Measurements from ENCODE around the gene ZNF740.

Gene ZNF740

DNA sequence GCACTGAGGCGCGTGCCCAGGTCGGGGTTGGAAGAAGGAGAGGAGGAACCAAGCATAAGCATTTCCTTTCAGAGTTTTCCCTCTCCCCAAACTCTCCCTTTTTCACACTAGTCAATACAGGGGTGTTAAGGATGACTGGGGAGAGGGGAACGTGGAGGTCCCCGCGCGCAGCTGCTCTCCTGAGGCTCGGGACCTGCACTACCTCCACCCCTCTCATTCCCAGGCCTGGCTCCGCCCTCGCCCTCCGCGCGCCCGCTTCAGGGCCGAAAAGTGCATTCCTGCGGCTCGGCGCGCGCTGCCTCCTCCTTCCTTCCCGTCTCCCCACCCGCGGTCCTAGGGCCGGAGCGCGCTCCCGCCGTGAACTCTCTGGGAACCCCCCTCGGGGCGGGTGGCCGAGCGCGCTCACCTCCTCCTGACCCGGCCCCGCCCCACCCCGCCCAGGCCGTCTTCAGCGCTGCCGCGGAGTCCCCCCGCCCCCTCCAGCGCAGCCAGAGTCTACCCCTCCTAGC is 40.2 kb downstream of the ZNF740 start:
- in situ Hi-C loops (cut with HindIII; ENCODE audit: low sequenced_read_pairs) = no loop called here
- TF ChIP-seq, protein P1, sequence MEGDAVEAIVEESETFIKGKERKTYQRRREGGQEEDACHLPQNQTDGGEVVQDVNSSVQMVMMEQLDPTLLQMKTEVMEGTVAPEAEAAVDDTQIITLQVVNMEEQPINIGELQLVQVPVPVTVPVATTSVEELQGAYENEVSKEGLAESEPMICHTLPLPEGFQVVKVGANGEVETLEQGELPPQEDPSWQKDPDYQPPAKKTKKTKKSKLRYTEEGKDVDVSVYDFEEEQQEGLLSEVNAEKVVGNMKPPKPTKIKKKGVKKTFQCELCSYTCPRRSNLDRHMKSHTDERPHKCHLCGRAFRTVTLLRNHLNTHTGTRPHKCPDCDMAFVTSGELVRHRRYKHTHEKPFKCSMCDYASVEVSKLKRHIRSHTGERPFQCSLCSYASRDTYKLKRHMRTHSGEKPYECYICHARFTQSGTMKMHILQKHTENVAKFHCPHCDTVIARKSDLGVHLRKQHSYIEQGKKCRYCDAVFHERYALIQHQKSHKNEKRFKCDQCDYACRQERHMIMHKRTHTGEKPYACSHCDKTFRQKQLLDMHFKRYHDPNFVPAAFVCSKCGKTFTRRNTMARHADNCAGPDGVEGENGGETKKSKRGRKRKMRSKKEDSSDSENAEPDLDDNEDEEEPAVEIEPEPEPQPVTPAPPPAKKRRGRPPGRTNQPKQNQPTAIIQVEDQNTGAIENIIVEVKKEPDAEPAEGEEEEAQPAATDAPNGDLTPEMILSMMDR (IDR thresholded peaks at IDR 0.05; ENCODE audit: low read depth, low read length, missing control alignments) = no peak
- DNase-seq (ENCODE audit: low read depth) = peak; percentile 71

DNA sequence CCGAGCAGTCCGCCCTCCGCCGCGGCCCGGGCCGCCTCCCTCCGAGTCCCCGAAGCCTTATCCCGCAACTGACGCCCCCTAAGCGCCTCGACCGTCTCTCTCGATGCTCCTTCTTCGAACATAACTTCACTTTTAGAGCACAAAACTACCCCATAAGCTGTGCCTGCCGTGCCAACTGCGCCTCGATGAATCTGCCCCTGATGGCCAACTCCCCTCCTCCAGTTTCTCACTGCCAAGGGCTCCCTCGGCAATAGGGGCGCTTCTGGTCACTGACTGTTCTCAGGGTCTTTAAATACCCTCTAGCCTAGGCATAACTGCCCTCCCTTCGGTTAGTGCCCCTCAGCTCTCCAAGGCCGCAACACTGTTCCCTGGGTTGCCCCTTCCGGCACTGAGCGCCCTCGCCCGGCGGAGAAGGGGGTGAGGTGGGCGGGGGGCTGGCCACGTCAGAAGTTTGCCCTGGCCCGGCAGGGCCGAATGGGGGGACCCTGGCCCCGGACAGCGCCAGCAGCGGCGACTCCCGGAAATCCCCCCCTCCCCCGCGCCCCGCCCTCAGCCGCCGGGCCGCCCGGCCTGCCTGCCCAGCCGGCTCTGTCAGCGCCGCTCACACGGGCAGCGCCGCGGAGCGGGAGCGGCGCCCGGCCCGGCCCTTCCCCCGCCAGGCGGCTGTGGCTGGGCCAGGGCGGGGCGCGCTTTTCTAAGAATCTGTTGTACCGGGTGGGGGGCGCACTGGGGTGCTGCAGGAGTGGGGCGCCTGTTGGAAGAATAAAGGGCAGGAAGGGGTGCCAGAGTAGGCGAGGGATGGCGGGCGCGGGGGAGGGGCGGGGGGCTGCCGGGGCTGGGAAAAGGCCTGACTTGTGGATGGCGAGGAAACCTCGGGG is 40.9 kb downstream of the ZNF740 start:
- peak overlapping the region; percentile 42 for H3K4me3 ChIP-seq (ENCODE audit: low read depth, low read length)
- TF ChIP-seq, protein P1 (IDR thresholded peaks at IDR 0.05; ENCODE audit: low read depth, low read length, missing control alignments) = no peak
- in situ Hi-C loops (cut with HindIII; ENCODE audit: low sequenced_read_pairs) = no loop called here
- DNase-seq (ENCODE audit: low read depth) = no peak

More for the DNA sequence above, 40.2 kb downstream of the ZNF740 start:
- peak overlapping the region; percentile 74 for H3K4me3 ChIP-seq (ENCODE audit: low read depth, low read length)

- no peak overlapping the region for H3K4me3 ChIP-seq (ENCODE audit: low read depth, low read length)
- no peak for DNase-seq (ENCODE audit: low read depth)
- TF ChIP-seq, protein P1 (IDR thresholded peaks at IDR 0.05; ENCODE audit: low read depth, low read length, missing control alignments) = no peak
- in situ Hi-C loops (cut with HindIII; ENCODE audit: low sequenced_read_pairs) = no loop called here
These were observed 41.7 kb downstream of the ZNF740 start for GRCh38 chr12:53222170-53222721.

DNA sequence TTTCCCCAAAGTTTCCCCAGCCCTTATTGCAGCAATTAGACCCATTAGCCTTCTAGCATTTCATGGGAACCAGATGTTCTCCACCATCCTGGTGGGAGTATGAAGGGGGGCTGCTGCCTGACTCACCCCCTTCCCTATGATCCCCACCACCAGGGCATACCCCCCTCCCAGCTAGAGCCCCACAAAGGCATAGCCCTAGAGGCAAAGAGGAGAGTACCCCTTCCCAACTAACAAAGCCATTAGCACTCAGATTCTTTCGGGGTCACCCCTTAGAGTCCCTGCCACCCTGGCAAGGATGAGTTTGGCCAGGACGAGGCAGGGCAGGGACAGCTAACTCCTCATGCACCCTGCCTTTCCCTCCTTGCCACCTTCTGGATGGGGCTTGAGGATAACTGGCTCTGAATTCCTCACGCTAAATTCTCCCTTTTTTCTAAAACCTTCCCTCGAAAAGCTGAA is 42.3 kb downstream of the ZNF740 start:
- no peak for DNase-seq (ENCODE audit: low read depth)
- H3K4me3 ChIP-seq (ENCODE audit: low read depth, low read length) = no peak overlapping the region
- TF ChIP-seq, protein P1 (IDR thresholded peaks at IDR 0.05; ENCODE audit: low read depth, low read length, missing control alignments) = no peak
- in situ Hi-C loops (cut with HindIII; ENCODE audit: low sequenced_read_pairs) = no loop called here

GRCh38 chr12:53223389-53224060 is 43.0 kb downstream of the ZNF740 start:
- TF ChIP-seq, protein P1 (IDR thresholded peaks at IDR 0.05; ENCODE audit: low read depth, low read length, missing control alignments) = no peak
- DNase-seq (ENCODE audit: low read depth) = no peak
- in situ Hi-C loops (cut with HindIII; ENCODE audit: low sequenced_read_pairs) = no loop called here
- no peak overlapping the region for H3K4me3 ChIP-seq (ENCODE audit: low read depth, low read length)
